ENCODE data around the gene TSPAN18. TPM values are rescaled to one million over a fixed set of nuclear protein-coding genes. Genes with fewer than 3 reads are reported as not detected.
A peak's percentile ranks its signal among the peaks of the same experiment; 100 is the strongest.

Gene TSPAN18
- total RNA-seq, 2 experiments from 2014 or later = 22.9 to 23.5 TPM

DNA sequence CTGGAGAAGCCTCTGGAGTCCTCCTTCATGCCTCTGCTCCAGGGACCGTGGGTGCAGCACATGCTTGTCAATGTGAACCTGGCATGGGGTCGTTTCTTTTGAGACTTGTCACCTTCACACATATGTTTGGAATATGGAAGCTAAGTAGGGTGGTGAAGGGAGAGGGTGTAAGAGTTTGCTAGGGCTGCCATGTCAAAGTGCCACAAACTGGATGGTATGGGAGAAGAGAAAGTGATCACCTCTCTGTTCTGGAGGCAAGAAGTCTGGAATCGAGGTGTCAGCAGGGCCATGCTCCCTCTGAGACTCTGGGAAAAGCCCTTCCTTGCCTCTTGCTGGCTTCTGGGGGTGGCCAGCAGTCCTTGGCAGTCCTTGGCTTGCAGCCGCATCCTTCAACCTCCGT, 8.7 kb upstream of the TSPAN18 start:
- no peak overlapping the region for H3K27ac Mint-ChIP-seq
- H3K27me3 Mint-ChIP-seq = peaks cover 12% of the 10 kb centered on the region
- no peak for DNase-seq
- CTCF ChIA-PET = no interaction called here
- no peaks in the 10 kb centered on the region for H3K36me3 Mint-ChIP-seq (ENCODE audit: low read depth)
- no peaks in the 10 kb centered on the region for H3K4me1 Mint-ChIP-seq
- no peak overlapping the region for H3K4me3 Mint-ChIP-seq
- POLR2A ChIA-PET = no interaction called here
- H3K9me3 Mint-ChIP-seq = peaks cover 2% of the 10 kb centered on the region

DNA sequence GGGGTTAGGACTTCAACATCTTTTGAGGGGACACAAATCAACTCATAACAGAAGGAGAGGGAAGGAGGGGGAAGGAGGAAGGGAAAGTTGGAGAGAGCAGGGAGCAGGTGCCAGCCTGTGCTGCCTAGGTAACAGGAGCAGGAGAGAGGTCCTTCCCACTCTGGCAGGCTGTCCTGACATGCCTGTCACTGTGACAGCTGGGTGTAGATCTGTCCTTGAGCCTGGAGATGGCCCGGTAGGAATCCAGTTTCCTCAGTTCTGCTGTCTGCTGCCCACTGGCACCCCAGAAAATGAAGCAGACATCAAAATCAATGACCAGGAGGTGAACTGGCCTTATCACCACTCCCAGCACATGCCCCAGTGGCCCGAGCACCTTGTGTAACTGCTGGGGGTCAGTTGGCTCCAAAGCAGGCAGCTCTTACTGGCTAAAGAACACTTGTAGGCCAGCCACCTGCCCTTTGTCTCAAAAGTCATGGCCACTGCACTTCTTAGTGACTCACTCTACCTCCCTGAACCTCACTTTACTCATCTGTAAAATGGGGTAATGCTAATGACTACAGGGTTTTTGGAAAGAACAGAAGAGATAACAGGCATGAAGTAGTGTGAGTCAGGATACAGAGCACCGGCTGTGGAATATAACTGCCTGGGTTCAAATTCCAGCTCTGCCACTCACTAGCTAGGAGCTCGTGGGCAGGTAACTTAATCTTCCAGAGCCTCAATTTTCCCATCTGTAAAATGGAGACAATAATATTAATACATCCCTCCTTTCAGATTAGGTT, 8.0 kb upstream of the TSPAN18 start:
- H3K4me1 Mint-ChIP-seq = no peaks in the 10 kb centered on the region
- H3K27ac Mint-ChIP-seq = no peak overlapping the region
- H3K27me3 Mint-ChIP-seq = peaks cover 13% of the 10 kb centered on the region
- ChIA-PET CTCF (no interaction called here), POLR2A (no interaction called here)
- DNase-seq = no peak
- H3K9me3 Mint-ChIP-seq = peaks cover 2% of the 10 kb centered on the region
- no peaks in the 10 kb centered on the region for H3K36me3 Mint-ChIP-seq (ENCODE audit: low read depth)
- no peak overlapping the region for H3K4me3 Mint-ChIP-seq

DNA sequence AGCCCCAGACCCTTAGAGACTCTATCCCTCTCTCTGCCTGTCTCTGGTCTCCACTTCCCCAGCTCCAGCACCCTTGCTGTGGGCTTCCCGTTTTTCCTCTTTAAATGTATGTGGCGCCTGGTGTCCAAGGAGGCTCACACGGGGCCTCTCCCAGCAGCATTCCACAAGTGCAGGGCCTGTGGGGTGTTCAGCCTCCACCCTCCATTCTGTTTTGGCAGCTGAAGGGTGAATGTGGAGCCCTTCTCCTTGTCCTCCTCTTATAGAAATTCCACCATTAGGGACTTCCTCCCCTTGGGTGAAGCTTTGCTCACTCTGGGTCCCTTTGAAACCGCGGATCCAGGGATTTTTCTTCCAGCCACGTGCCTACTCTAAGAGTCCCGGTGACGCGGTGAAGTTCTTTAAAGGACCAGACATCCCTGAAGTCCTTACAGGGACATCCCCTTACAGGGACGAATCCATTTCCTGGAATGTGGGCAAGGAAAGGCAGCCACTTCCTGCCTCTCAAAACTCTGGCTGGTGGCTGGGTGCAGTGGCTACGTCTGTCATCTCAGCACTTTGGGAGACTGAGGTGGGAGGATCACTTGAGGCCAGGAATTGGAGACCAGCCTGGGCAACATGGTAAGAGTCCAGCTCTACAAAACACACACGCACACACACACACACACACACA, 1.6 kb upstream of the TSPAN18 start:
- peaks cover 29% of the 10 kb centered on the region for H3K4me1 Mint-ChIP-seq
- H3K27ac Mint-ChIP-seq = no peak overlapping the region
- no peaks in the 10 kb centered on the region for H3K9me3 Mint-ChIP-seq
- no peak overlapping the region for H3K4me3 Mint-ChIP-seq
- ChIA-PET POLR2A (no interaction called here), CTCF (interaction anchor here (0.6 to 1.5 kb wide), 2 partner anchors 11 to 43 kb away, joined by 3 read pairs; no protein-coding TSS in a partner anchor)
- DNase-seq = no peak
- H3K36me3 Mint-ChIP-seq (ENCODE audit: low read depth) = no peaks in the 10 kb centered on the region
- H3K27me3 Mint-ChIP-seq = peaks cover 45% of the 10 kb centered on the region

DNA sequence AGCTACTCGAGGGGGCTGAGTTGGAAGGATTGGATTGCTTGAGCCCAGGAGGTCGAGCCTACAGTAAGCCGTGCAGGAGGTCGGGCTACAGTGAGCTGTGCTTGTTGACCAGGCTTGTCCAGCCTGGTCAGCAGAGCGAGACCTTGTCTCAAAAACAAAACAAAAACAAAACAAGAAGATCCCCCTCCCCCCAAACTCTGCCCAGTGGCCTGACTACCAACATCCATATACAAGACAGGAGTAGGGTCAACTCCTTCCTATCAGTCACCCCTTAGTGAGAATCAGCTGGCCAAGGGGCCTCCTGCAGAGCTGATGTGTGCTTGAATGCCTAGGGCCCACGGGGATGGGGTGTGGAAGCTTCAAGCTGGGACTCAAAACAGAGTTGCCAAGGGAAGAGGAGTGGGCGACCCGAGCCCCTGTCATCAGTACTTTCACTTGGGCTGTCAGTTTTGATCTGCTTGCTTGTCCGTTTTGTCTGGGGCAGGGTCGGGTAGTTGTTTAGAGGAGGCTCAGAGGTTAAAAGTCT, 942 bp upstream of the TSPAN18 start:
- H3K27me3 Mint-ChIP-seq = peaks cover 45% of the 10 kb centered on the region
- peaks cover 29% of the 10 kb centered on the region for H3K4me1 Mint-ChIP-seq
- DNase-seq = no peak
- ChIA-PET CTCF (interaction anchor here (0.6 to 1.5 kb wide), 2 partner anchors 12 to 44 kb away, joined by 3 read pairs; no protein-coding TSS in a partner anchor), POLR2A (no interaction called here)
- H3K27ac Mint-ChIP-seq = peak overlapping the region; percentile 73
- peak overlapping the region; percentile 69 for H3K4me3 Mint-ChIP-seq
- H3K9me3 Mint-ChIP-seq = no peaks in the 10 kb centered on the region
- H3K36me3 Mint-ChIP-seq (ENCODE audit: low read depth) = no peaks in the 10 kb centered on the region

DNA sequence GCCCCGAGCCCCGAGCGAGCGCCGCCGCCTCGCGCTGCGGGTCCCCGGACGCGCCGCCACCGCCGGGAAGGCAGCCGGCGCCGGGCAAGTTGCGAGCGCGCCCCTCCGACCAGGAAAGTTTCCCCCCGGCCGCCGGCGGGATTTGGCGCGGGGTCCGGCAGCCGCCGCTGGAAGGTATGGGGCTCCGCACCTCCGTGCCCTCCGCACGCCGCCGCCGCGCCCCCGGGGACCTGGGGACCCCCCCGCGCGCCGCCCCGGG, 281 bp downstream of the TSPAN18 start:
- CTCF ChIA-PET = interaction anchor here (0.6 kb wide), 1 partner anchor 48 kb away, joined by 6 read pairs; no protein-coding TSS in a partner anchor
- no peaks in the 10 kb centered on the region for H3K36me3 Mint-ChIP-seq (ENCODE audit: low read depth)
- H3K27ac Mint-ChIP-seq = no peak overlapping the region
- H3K4me1 Mint-ChIP-seq = peaks cover 29% of the 10 kb centered on the region
- H3K4me3 Mint-ChIP-seq = no peak overlapping the region
- POLR2A ChIA-PET = no interaction called here
- no peak for DNase-seq
- peaks cover 47% of the 10 kb centered on the region for H3K27me3 Mint-ChIP-seq
- no peaks in the 10 kb centered on the region for H3K9me3 Mint-ChIP-seq

DNA sequence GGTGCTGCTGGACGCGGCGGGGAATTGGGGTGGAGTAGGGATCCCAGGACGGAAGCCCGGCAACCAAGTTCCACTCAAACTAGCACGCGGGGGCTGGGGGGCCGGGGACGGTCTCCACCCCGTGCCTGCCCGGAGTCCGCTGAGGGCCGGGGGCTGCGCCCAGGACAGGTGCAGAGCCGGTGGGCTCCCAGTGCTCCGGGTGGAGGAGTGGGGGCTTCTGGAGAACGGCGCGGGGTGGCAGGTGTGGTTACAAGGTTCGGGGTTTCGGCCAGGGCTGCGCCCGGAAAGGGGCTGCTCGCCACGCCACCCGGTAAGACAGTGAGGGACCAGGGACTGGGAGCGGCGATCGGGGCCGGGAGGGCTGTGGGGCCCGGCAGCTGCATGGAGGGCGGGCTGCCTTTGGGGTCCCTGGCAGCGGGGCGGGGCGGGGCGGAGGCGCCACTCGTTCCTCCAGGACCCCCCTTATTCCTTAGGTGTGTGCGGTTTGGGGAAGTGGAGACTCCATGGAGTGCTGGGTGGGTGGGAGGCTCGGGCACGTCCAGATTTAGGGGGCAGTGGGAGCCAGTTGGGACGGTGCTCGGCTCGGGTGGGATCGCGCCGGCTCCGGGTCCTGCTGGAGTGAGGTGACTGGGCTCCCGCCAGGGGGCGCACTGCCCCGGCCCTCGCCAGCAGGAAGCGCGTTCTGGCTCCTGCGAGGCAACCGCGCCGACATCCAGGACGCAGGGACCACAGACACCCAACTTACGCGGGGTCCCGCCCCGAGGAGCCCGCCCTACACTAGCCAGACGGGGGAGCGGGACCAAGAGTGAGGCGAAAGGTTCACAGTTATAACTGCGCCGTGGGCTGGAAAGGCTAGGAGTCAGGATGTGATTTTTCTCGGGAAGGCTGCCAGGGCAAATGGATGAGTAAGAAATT, 868 bp downstream of the TSPAN18 start:
- peak; percentile 66 for DNase-seq
- H3K4me3 Mint-ChIP-seq = peak overlapping the region; percentile 76
- H3K27me3 Mint-ChIP-seq = peaks cover 47% of the 10 kb centered on the region
- ChIA-PET POLR2A (no interaction called here), CTCF (interaction anchor here (0.6 kb wide), 1 partner anchor 48 kb away, joined by 6 read pairs; no protein-coding TSS in a partner anchor)
- H3K36me3 Mint-ChIP-seq (ENCODE audit: low read depth) = no peaks in the 10 kb centered on the region
- H3K27ac Mint-ChIP-seq = peak overlapping the region; percentile 81
- peaks cover 29% of the 10 kb centered on the region for H3K4me1 Mint-ChIP-seq
- no peaks in the 10 kb centered on the region for H3K9me3 Mint-ChIP-seq

DNA sequence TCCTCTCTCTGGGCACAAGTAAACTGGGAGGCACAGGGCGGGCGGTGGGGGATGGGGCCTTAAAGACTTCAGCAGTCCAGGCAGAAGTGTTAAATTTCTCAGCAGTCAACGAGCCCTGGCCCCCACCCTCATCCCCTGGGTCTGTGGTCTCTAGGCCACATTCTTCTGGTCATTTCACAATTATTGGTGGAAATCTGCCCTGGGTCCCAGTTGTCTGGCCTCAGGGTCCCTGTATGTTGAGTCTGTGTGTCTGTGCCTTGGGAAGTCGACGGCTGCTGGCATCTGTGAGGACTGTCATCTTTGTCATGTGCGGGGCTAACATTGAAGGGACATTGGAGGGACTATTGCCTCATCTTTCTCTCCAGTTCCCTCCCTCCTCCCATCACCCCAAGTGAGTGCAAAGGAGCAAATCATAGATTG, 1.7 kb downstream of the TSPAN18 start:
- H3K27ac Mint-ChIP-seq = peak overlapping the region; percentile 17

DNA sequence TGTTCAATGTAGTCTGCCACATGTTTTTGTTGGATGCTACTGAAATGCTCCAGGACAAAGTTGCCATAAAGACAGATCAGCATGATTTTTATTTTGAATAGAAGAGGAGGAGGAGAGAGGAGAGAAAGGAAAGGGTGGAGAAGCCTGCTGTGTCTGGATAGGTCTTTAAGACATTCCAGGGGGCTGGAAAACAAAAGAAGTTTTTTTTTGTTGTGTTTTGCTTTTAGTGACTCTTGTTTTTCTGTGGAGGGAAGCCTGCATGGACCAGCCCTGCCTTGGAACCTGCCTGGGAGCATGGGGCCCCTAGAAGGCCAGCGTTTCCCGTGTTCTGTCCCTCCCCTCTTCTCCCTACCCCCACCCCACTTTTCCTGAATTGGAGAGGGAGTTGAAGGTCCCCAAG, 2.3 kb downstream of the TSPAN18 start:
- ChIA-PET POLR2A (no interaction called here), CTCF (no interaction called here)
- Mint-ChIP-seq H3K27ac (no peak overlapping the region), H3K36me3 (ENCODE audit: low read depth) (peaks cover 5% of the 10 kb centered on the region), H3K27me3 (peaks cover 42% of the 10 kb centered on the region), H3K4me3 (peak overlapping the region; percentile 76), H3K4me1 (peaks cover 29% of the 10 kb centered on the region), H3K9me3 (no peaks in the 10 kb centered on the region)
- DNase-seq = no peak

More for the DNA sequence above, 1.7 kb downstream of the TSPAN18 start:
- H3K4me3 Mint-ChIP-seq = peak overlapping the region; percentile 76
- no peaks in the 10 kb centered on the region for H3K9me3 Mint-ChIP-seq
- peaks cover 5% of the 10 kb centered on the region for H3K36me3 Mint-ChIP-seq (ENCODE audit: low read depth)
- CTCF ChIA-PET = no interaction called here
- peaks cover 29% of the 10 kb centered on the region for H3K4me1 Mint-ChIP-seq
- DNase-seq = no peak
- POLR2A ChIA-PET = no interaction called here
- H3K27me3 Mint-ChIP-seq = peaks cover 45% of the 10 kb centered on the region

DNA sequence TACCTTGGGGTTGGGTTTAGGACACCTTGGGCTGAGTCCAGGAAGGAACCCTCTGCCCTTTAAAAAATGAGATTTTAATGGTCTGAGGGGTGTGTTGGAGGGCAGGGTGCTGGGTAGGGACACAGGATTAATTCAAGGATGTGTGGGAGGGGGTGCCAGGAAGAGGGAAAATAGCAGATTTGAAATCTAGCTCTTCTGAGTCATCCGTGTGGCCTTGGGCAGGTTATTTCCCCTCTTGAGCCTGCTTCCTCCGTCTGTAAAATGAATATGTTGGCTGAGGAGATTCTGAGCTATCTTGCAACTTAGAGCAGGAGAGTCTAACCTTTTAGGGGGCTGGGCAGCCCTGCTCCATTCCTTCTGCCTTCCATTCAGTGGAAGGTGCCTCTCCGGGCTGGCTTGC, 3.0 kb downstream of the TSPAN18 start:
- no peak overlapping the region for H3K4me3 Mint-ChIP-seq
- H3K4me1 Mint-ChIP-seq = peaks cover 29% of the 10 kb centered on the region
- H3K27ac Mint-ChIP-seq = no peak overlapping the region

DNA sequence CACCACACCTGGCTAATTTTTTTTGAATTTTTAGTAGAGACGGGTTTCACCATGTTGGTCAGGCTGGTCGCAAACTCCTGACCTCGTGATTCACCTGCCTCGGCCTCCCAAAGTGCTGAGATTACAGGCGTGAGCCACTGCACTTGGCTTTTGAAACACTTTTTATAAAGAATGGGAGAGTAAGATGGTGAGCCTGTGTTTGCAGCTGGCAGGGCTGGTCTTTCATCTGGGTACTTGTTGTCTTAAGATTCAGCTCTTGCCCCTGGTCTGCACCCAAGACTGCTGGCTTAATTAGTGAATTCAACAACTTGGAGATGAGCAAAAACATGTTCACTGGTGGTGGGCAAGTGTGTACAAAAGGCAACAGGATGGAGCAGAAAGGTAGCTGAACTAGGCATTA, 4.0 kb downstream of the TSPAN18 start:
- Mint-ChIP-seq H3K4me1 (peaks cover 23% of the 10 kb centered on the region), H3K27me3 (peaks cover 31% of the 10 kb centered on the region), H3K27ac (no peak overlapping the region), H3K36me3 (ENCODE audit: low read depth) (peaks cover 5% of the 10 kb centered on the region), H3K4me3 (no peak overlapping the region), H3K9me3 (no peaks in the 10 kb centered on the region)
- DNase-seq = no peak
- CTCF ChIA-PET = interaction anchor here (0.7 to 1.6 kb wide), 2 partner anchors 20 to 200 kb away, joined by 3 read pairs; no protein-coding TSS in a partner anchor
- POLR2A ChIA-PET = no interaction called here

More for the DNA sequence above, 3.0 kb downstream of the TSPAN18 start:
- H3K27me3 Mint-ChIP-seq = peaks cover 39% of the 10 kb centered on the region
- H3K9me3 Mint-ChIP-seq = no peaks in the 10 kb centered on the region
- no peak for DNase-seq
- ChIA-PET CTCF (no interaction called here), POLR2A (interaction anchor here (0.6 kb wide), 1 partner anchor 49 kb away, joined by 3 read pairs; no protein-coding TSS in a partner anchor)
- H3K36me3 Mint-ChIP-seq (ENCODE audit: low read depth) = peaks cover 5% of the 10 kb centered on the region

DNA sequence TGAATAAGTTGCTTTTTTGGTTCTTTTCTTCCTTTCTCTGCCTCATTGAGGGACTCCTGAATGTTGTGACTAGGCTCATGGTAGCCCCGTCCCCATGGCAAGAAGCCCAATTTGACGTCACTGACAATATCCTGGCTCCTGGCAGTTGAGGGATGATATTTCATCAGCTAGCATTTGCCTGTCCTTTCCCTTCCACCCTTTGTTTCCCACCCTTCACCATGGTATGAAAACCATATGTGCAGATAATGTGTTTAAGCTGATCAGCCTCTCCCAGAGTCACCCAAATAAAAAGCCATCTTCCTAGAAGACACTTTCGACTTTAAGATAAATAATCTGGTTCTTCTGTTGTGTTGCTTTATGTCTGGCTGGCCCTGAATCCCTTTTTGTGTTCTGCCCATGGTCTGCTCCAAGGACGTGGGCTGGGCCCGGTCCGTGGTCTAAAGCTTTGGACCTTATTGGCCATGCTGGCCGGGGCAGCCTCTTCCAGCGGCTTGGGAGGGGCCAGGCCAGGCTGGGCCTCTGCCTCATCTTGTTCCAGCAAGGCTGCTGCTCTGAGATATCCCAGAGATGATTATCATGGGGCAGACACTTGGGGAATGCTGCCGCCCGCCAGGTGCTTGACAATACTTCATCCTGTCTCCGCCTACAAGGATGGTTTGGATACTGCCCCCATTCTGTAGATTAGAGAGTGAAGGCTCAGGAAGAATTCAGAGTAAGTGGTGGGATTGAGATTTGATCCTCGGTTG, 5.1 kb downstream of the TSPAN18 start:
- Mint-ChIP-seq H3K27ac (no peak overlapping the region), H3K36me3 (ENCODE audit: low read depth) (peaks cover 5% of the 10 kb centered on the region), H3K9me3 (no peaks in the 10 kb centered on the region), H3K4me3 (no peak overlapping the region), H3K27me3 (peaks cover 23% of the 10 kb centered on the region), H3K4me1 (peaks cover 15% of the 10 kb centered on the region)
- CTCF ChIA-PET = interaction anchor here (1.6 kb wide), 1 partner anchor 199 kb away, joined by 3 read pairs; no protein-coding TSS in a partner anchor
- POLR2A ChIA-PET = no interaction called here
- DNase-seq = no peak

DNA sequence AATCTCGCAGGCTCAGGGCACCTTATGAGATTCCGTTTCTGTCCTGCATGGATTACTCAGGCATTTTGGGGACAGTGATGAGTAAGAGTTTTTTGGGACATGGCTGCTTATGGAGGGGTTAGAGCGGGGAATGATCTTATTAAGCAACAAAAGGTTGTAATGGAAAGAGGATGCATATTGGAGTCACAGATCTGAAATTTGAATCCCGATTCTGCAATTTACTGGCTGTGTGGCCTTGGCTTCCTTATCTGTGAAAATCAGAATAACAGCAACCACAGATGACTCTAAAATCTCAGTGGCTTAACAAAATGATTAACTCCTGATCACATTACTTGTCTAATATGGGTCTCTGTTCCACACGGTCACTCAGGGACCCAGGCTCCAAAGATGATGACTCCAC, 5.8 kb downstream of the TSPAN18 start:
- ChIA-PET POLR2A (no interaction called here), CTCF (interaction anchor here (1.6 kb wide), 1 partner anchor 198 kb away, joined by 3 read pairs; no protein-coding TSS in a partner anchor)
- H3K27me3 Mint-ChIP-seq = peaks cover 23% of the 10 kb centered on the region
- H3K36me3 Mint-ChIP-seq (ENCODE audit: low read depth) = peaks cover 5% of the 10 kb centered on the region
- no peak overlapping the region for H3K4me3 Mint-ChIP-seq
- H3K4me1 Mint-ChIP-seq = peaks cover 15% of the 10 kb centered on the region
- no peak overlapping the region for H3K27ac Mint-ChIP-seq
- no peak for DNase-seq
- H3K9me3 Mint-ChIP-seq = no peaks in the 10 kb centered on the region
